ENCODE data around the gene PHLDB1. TPM values are rescaled to one million over a fixed set of nuclear protein-coding genes. Genes with fewer than 3 reads are reported as not detected.

Gene PHLDB1
- total RNA-seq, result 77.2 and 103 TPM in 2 replicates

GRCh38 chr11:118607401-118608359 lies at the start of gene PHLDB1:
TSS of gene PHLDB1 (plus strand) at chr11:118607615. CDS start at chr11:118613837, 6,222 bp downstream.

GRCh38 chr11:118572061-118572980 lies 35.1 kb upstream of the PHLDB1 start, which contains the start of gene ARCN1:
TSS of gene ARCN1 (plus strand) at chr11:118572409. CDS start at chr11:118572548, 139 bp downstream.

GRCh38 chr11:118679483-118679882 lies 72.1 kb downstream of the PHLDB1 start, which contains the start of gene TREH:
TSS of gene TREH (minus strand) at chr11:118679650. CDS start at chr11:118679627, 23 bp downstream.

Other genes with a start within 250 kb of the PHLDB1 start
- gene UBE4A, start 248.0 kb upstream of the PHLDB1 start, total RNA-seq, result 47.6 and 48.0 TPM in 2 replicates
- gene ATP5MG, start 206.0 kb upstream of the PHLDB1 start, total RNA-seq, result 21.0 and 34.8 TPM in 2 replicates
- 30.3 and 48.0 TPM in 2 replicates for gene KMT2A, start 171.1 kb upstream of the PHLDB1 start, total RNA-seq
- gene TTC36, start 80.1 kb upstream of the PHLDB1 start, total RNA-seq, result 0.15 and 1.3 TPM in 2 replicates
- 8.6 and 22.7 TPM in 2 replicates for gene TMEM25, start 76.4 kb upstream of the PHLDB1 start, total RNA-seq
- 33.6 and 36.8 TPM in 2 replicates for gene IFT46, start 41.7 kb upstream of the PHLDB1 start, total RNA-seq
- 138 and 147 TPM in 2 replicates for gene ARCN1, start 35.2 kb upstream of the PHLDB1 start, total RNA-seq
- not detected in 2 replicates for gene TREH, start 72.0 kb downstream of the PHLDB1 start, total RNA-seq
- gene DDX6, start 183.5 kb downstream of the PHLDB1 start, total RNA-seq, result 131 and 157 TPM in 2 replicates

Measured in smooth muscle cell of trachea (primary cell).